GM23338 (cell line): ENCODE results near the gene GLRA2. TPM values are rescaled to one million over a fixed set of nuclear protein-coding genes. Genes with fewer than 3 reads are reported as not detected.

ENCODE experiments used
- ATAC-seq: fragments of 200-7000 bp; cut with Tn5 transposase; 3 replicates; pipeline ENCODE4 v1.9.1; 2020
- DNase-seq: peaks from one replicate; pipeline ENCODE4 v3.0.0-alpha.2; 2015; ENCODE audit warnings: low spot score
- H2AFZ ChIP-seq: fragments of 200-600 bp; sonication (generic); 2 replicates; pipeline ENCODE4 v1.8.0; 2016; ENCODE audit warnings: antibody characterized with exemption, mild to moderate bottlenecking, moderate library complexity
- H3F3A ChIP-seq: fragments of 200-600 bp; sonication (generic); replicated peaks from 2 replicates; pipeline ENCODE4 v1.8.0; 2017; ENCODE audit warnings: antibody characterized with exemption, mixed run types, low read depth
- H3K27ac ChIP-seq: fragments of 200-600 bp; sonication (generic); 2 replicates; pipeline ENCODE4 v1.6.1; 2016; ENCODE audit warnings: low read depth
- H3K27me3 ChIP-seq: fragments of 200-600 bp; sonication (generic); 2 replicates; pipeline ENCODE4 v1.8.0; 2016; ENCODE audit warnings: mild to moderate bottlenecking, mixed run types, moderate library complexity; ENCODE audit not compliant: insufficient read depth
- H3K36me3 ChIP-seq: fragments of 200-600 bp; sonication (generic); 2 replicates; pipeline ENCODE4 v1.8.0; 2016; ENCODE audit warnings: mild to moderate bottlenecking; ENCODE audit not compliant: insufficient read depth
- H3K4me1 ChIP-seq: fragments of 200-600 bp; sonication (generic); 2 replicates; pipeline ENCODE4 v1.8.0; 2016; ENCODE audit warnings: mild to moderate bottlenecking, moderate library complexity; ENCODE audit not compliant: insufficient read depth
- H3K4me2 ChIP-seq: fragments of 200-600 bp; sonication (generic); 2 replicates; pipeline ENCODE4 v1.7.1; 2017; ENCODE audit warnings: mixed run types
- H3K4me3 ChIP-seq: fragments of 200-600 bp; sonication (generic); 2 replicates; pipeline ENCODE4 v1.6.1; 2016; ENCODE audit warnings: mixed run types
- H3K79me2 ChIP-seq: fragments of 200-600 bp; sonication (generic); replicated peaks from 2 replicates; pipeline ENCODE4 v1.8.0; 2017; ENCODE audit warnings: mild to moderate bottlenecking; ENCODE audit not compliant: insufficient read depth
- H3K9me2 ChIP-seq: fragments of 200-600 bp; sonication (generic); 2 replicates; pipeline ENCODE4 v1.8.0; 2017; ENCODE audit not compliant: insufficient read depth
- H4K20me1 ChIP-seq: fragments of 200-600 bp; sonication (generic); replicated peaks from 2 replicates; pipeline ENCODE4 v1.8.0; 2017; ENCODE audit warnings: mild to moderate bottlenecking; ENCODE audit not compliant: insufficient read depth
- H3K27ac Mint-ChIP-seq: 2 replicates; pipeline ENCODE4 v1.8.0; 2020; ENCODE audit warnings: inconsistent platforms, mild to moderate bottlenecking, moderate library complexity, mixed read lengths
- H3K27me3 Mint-ChIP-seq: 3 replicates; pipeline ENCODE4 v1.8.0; 2022; ENCODE audit warnings: low read depth, mild to moderate bottlenecking, moderate library complexity, mixed read lengths, inconsistent platforms; ENCODE audit not compliant: insufficient read depth, poor library complexity
- H3K36me3 Mint-ChIP-seq: 3 replicates; pipeline ENCODE4 v1.8.0; 2021; ENCODE audit warnings: low read depth, mild to moderate bottlenecking, inconsistent platforms, moderate library complexity, mixed read lengths
- H3K4me1 Mint-ChIP-seq: 3 replicates; pipeline ENCODE4 v1.8.0; 2020; ENCODE audit warnings: mild to moderate bottlenecking, inconsistent platforms, mixed read lengths
- H3K4me3 Mint-ChIP-seq: 3 replicates; pipeline ENCODE4 v1.8.0; 2021; ENCODE audit warnings: moderate library complexity, mild to moderate bottlenecking, inconsistent platforms, mixed read lengths
- H3K9me3 Mint-ChIP-seq: 3 replicates; pipeline ENCODE4 v1.8.0; 2020; ENCODE audit warnings: moderate library complexity, mild to moderate bottlenecking, inconsistent platforms, mixed read lengths
- CTCF ChIP-seq, 2 experiments: fragments of 200-600 bp in 1 of 2; sonication (generic) in 1 of 2; conservative IDR thresholded peaks; 2 replicates each; pipeline versions ENCODE4 v1.5.1 to v1.6.1; 2016 to 2017; ENCODE audit warnings: antibody characterized with exemption in 2 of 2, low read depth in 2 of 2, mild to moderate bottlenecking in 2 of 2, moderate library complexity in 1 of 2
- EZH2 ChIP-seq: fragments of 200-600 bp; sonication (generic); IDR thresholded peaks from one replicate; pipeline ENCODE4 v1.8.0; 2017; ENCODE audit warnings: antibody characterized with exemption, mild to moderate bottlenecking, low read depth; ENCODE audit not compliant: unreplicated experiment
- STAT1 ChIP-seq: IDR thresholded peaks from one replicate; pipeline ENCODE4 v1.6.1; 2016; ENCODE audit warnings: antibody characterized with exemption; ENCODE audit not compliant: unreplicated experiment
- ZNF462 ChIP-seq: fragments of 250-450 bp; sonication (Bioruptor Pico); IDR thresholded peaks from 2 replicates; pipeline ENCODE4 v1.5.0; 2020; ENCODE audit warnings: mild to moderate bottlenecking, moderate library complexity
- polyA plus RNA-seq: library from polyadenylated mRNA; unstranded; fragments of >200 nt; fragmentation: Nextera tagmentation; extraction: Ambion mirVana; gene quantifications from 2 replicates; pipeline ENCODE4 v1.2.1, GENCODE V29; 2016
- total RNA-seq: library from RNA; depleted of rRNA; stranded (reverse); fragments of >200 nt; shearing (Covaris generic); gene quantifications from 2 replicates; pipeline ENCODE4 v1.2.3, GENCODE V29; 2014

GLRA2 gene
- total and polyA plus RNA-seq, 2 experiments from 2014 or later = not detected

- Mint-ChIP-seq H3K27me3 (no peaks in the 10 kb centered on the region), H3K4me3 (no peak overlapping the region), H3K9me3 (no peaks in the 10 kb centered on the region), H3K36me3 (no peaks in the 10 kb centered on the region), H3K27ac (no peak overlapping the region), H3K4me1 (no peaks in the 10 kb centered on the region)
- no peak overlapping the region for H3K27ac ChIP-seq
- ATAC-seq (no peak), DNase-seq (no peak)
- H3K4me2 ChIP-seq = no peak overlapping the region
- H4K20me1 ChIP-seq = no peaks in the 10 kb centered on the region
- TF ChIP-seq EZH2 (no peak), STAT1 (no peak), ZNF462 (CRISPR knock-in tag) (no peak), CTCF (conservative IDR thresholded peaks at IDR 0.05; ENCODE audit: low read depth in 2 of 2) (no peak)
- H3K4me1 ChIP-seq = no peaks in the 10 kb centered on the region
- H3K27me3 ChIP-seq = no peaks in the 10 kb centered on the region
- no peaks in the 10 kb centered on the region for H3K36me3 ChIP-seq
- 0 out of 2 replicates have a peak overlapping the region, but pooled peaks have one; percentile 32 for H2AFZ ChIP-seq
- H3K4me3 ChIP-seq = no peak overlapping the region
- no peaks in the 10 kb centered on the region for H3F3A ChIP-seq
- H3K79me2 ChIP-seq = no peaks in the 10 kb centered on the region
- H3K9me2 ChIP-seq = no peaks in the 10 kb centered on the region
Observed at GRCh38 chrX:14496674-14497073, 32.7 kb upstream of the GLRA2 start.
